Peyer's patch (tissue), 4 donors: ENCODE data around the gene NBPF4. TPM values are rescaled to one million over a fixed set of nuclear protein-coding genes. Genes with fewer than 3 reads are reported as not detected.

ENCODE experiments used
- DNase-seq, 3 donors: peaks; one replicate each; pipeline ENCODE4 v3.0.0-alpha.2; 2017 to 2019
- H3K27ac ChIP-seq, 4 donors: fragments of 200-600 bp; sonication (generic); one replicate each; pipeline ENCODE4 v1.5.1; 2016 to 2019
- H3K27me3 ChIP-seq, 2 donors: fragments of 200-600 bp; sonication (generic); one replicate each; pipeline ENCODE4 v1.5.1; 2019
- H3K36me3 ChIP-seq, 3 donors: fragments of 200-600 bp; sonication (generic); one replicate each; pipeline ENCODE4 v1.5.1; 2016 to 2019
- H3K4me1 ChIP-seq, 4 donors: fragments of 200-600 bp; sonication (generic); one replicate each; pipeline ENCODE4 v1.5.1; 2016 to 2019
- H3K4me3 ChIP-seq, 4 donors: fragments of 200-600 bp; sonication (generic); 1 replicate in 3 of 4; 2 replicates in 1 of 4; pipeline ENCODE4 v1.5.1; 2016 to 2019; ENCODE audit warnings: mild to moderate bottlenecking in 1 of 4
- H3K9me3 ChIP-seq, 4 donors: fragments of 200-600 bp; sonication (generic); one replicate each; pipeline ENCODE4 v1.5.1; 2016 to 2019; ENCODE audit warnings: mild to moderate bottlenecking in 1 of 4
- POLR2A ChIP-seq, 2 donors: fragments of 450-650 bp; IDR thresholded peaks; one replicate each; pipeline ENCODE4 v1.5.1; 2017; ENCODE audit warnings: antibody characterized with exemption in 2 of 2, mild to moderate bottlenecking in 2 of 2, moderate library complexity in 2 of 2
- total RNA-seq, 4 donors: library from RNA; depleted of rRNA; stranded (reverse); fragments of >200 nt; gene quantifications; one replicate each; pipeline ENCODE4 v1.1.0, GENCODE V29; 2016
- TF ChIP-seq, protein P1 (sequence below), 6 experiments: fragments of 450-650 bp in 4 of 6; fragments of 200-600 bp in 2 of 6; sonication (generic) in 1 of 6; IDR thresholded peaks; one replicate each; pipeline ENCODE4 v1.5.1; 2017 to 2019; ENCODE audit warnings: antibody characterized with exemption in 6 of 6, mild to moderate bottlenecking in 3 of 6, moderate library complexity in 1 of 6

The NBPF4 gene
- total RNA-seq, 4 donors from 2014 or later: 1.7 to 5.3 (median 3.7) TPM

DNA sequence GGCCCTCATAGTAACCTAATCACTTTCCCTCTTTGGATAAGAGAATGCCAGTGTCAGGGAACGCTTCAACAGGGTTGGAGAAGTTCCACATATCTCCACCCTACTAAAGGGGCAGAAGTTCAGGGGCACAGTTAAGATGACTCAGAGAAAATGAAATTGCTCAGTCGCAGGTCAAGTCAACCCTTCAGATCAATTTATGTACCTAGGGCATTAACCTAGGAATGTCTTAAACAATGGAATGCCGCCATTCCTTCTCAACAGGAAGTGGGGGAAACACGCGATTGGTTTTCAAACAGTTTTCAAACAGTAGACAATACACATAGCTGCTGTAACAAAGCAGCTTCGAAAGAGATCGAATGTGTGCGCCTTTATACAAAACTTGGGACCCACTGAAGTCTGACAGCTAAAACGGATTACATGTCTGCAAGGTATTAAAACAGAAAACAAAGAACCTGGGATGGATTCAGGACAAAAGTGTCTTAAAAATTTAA is 44.6 kb downstream of the NBPF4 start:
- H3K4me1 ChIP-seq: peaks cover 0 to 29% (median 6%) of the 10 kb centered on the region in 4 donors
- H3K4me3 ChIP-seq: peak overlapping the region; percentile 76 to 99 (median 90)
- no peaks in the 10 kb centered on the region for H3K9me3 ChIP-seq
- peak overlapping the region; percentile 88 to 99 (median 96) for H3K27ac ChIP-seq
- no peaks in the 10 kb centered on the region for H3K27me3 ChIP-seq
- peaks cover 0 to 19% (median 0%) of the 10 kb centered on the region in 3 donors for H3K36me3 ChIP-seq
- no peak for TF ChIP-seq POLR2A (IDR thresholded peaks at IDR 0.05)
- TF ChIP-seq, protein P1, sequence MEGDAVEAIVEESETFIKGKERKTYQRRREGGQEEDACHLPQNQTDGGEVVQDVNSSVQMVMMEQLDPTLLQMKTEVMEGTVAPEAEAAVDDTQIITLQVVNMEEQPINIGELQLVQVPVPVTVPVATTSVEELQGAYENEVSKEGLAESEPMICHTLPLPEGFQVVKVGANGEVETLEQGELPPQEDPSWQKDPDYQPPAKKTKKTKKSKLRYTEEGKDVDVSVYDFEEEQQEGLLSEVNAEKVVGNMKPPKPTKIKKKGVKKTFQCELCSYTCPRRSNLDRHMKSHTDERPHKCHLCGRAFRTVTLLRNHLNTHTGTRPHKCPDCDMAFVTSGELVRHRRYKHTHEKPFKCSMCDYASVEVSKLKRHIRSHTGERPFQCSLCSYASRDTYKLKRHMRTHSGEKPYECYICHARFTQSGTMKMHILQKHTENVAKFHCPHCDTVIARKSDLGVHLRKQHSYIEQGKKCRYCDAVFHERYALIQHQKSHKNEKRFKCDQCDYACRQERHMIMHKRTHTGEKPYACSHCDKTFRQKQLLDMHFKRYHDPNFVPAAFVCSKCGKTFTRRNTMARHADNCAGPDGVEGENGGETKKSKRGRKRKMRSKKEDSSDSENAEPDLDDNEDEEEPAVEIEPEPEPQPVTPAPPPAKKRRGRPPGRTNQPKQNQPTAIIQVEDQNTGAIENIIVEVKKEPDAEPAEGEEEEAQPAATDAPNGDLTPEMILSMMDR (IDR thresholded peaks at IDR 0.05): peak in 3 of 6 experiments; percentile 23 to 33 (median 31)
- peak in 1 of 3 donors; percentile 59 for DNase-seq

DNA sequence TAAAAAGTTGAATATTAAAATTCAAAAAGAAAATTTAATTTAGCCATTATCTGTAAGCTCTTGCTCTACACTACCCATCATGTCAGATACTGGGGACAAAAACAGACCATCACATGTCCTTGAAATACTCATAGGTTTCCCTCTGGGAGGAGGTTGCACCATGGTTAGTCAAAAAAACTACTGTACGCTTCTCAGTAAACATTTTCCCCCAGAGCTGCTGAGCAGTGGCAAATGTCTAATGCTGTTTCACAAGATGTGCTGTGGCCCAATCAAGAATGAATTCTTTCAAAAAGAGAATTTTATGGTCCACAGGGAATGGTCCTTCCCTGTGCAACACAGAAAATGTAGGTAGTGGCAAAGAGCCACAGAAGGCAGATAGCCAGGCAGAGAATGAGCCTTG is 49.8 kb downstream of the NBPF4 start:
- TF ChIP-seq, protein P1 (IDR thresholded peaks at IDR 0.05): no peak
- no peak for TF ChIP-seq POLR2A (IDR thresholded peaks at IDR 0.05)
- Histone ChIP-seq H3K9me3 (peaks cover 0 to 5% (median 0%) of the 10 kb centered on the region in 4 donors), H3K4me3 (no peak overlapping the region), H3K36me3 (peaks cover 0 to 32% (median 0%) of the 10 kb centered on the region in 3 donors), H3K27me3 (no peaks in the 10 kb centered on the region), H3K27ac (no peak overlapping the region), H3K4me1 (peaks cover 0 to 19% (median 4%) of the 10 kb centered on the region in 4 donors)
- no peak for DNase-seq

DNA sequence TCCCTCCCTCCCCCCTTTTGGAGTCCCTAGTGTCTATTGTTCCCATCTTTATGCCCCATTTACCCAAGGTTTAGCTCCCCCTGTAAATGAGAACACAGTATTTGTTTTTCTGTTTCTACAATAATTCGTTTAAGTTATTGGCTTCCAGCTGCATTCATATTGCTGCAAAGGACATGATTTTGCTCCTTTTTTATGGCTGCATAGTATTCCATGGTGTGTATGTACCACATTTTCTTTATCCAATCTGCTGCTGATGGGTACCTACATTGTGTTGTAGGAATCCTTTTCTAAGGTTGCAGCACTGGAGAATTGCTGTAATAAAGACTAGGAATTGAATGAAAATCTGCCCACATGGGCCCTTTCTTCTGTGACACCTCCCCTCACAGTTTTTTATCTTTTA is 50.5 kb downstream of the NBPF4 start:
- Histone ChIP-seq H3K9me3 (peaks cover 0 to 5% (median 0%) of the 10 kb centered on the region in 4 donors), H3K4me1 (peaks cover 0 to 13% (median 2%) of the 10 kb centered on the region in 4 donors), H3K4me3 (no peak overlapping the region), H3K27ac (no peak overlapping the region), H3K27me3 (no peaks in the 10 kb centered on the region), H3K36me3 (peaks cover 0 to 32% (median 0%) of the 10 kb centered on the region in 3 donors)
- TF ChIP-seq, protein P1 (IDR thresholded peaks at IDR 0.05): no peak
- no peak for TF ChIP-seq POLR2A (IDR thresholded peaks at IDR 0.05)
- DNase-seq: no peak

DNA sequence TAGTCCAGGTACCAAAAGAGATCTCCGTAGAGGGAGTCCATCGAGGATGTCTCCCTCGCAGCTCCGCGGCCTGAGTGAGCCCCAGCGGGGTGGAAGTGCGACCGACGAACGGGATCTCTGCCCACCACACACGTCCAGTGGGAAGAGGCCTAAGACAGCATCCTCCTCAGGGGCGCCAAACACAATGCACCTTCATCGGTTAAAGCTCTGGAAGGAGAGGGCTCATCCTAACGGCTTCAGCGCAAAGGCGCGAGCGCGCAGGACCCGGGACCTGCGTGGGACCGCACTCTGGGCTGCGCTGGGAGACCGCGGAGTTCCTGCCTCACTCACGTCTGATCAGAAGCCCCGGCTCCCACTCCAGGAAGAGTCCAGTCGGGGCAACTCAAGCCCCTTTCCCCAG is 51.3 kb downstream of the NBPF4 start:
- TF ChIP-seq POLR2A (IDR thresholded peaks at IDR 0.05): no peak
- TF ChIP-seq, protein P1 (IDR thresholded peaks at IDR 0.05): no peak
- Histone ChIP-seq H3K27me3 (no peaks in the 10 kb centered on the region), H3K9me3 (peaks cover 0 to 5% (median 0%) of the 10 kb centered on the region in 4 donors), H3K36me3 (peaks cover 0 to 32% (median 0%) of the 10 kb centered on the region in 3 donors), H3K27ac (no peak overlapping the region), H3K4me3 (no peak overlapping the region), H3K4me1 (peaks cover 0 to 6% (median 0%) of the 10 kb centered on the region in 4 donors)
- DNase-seq: no peak

DNA sequence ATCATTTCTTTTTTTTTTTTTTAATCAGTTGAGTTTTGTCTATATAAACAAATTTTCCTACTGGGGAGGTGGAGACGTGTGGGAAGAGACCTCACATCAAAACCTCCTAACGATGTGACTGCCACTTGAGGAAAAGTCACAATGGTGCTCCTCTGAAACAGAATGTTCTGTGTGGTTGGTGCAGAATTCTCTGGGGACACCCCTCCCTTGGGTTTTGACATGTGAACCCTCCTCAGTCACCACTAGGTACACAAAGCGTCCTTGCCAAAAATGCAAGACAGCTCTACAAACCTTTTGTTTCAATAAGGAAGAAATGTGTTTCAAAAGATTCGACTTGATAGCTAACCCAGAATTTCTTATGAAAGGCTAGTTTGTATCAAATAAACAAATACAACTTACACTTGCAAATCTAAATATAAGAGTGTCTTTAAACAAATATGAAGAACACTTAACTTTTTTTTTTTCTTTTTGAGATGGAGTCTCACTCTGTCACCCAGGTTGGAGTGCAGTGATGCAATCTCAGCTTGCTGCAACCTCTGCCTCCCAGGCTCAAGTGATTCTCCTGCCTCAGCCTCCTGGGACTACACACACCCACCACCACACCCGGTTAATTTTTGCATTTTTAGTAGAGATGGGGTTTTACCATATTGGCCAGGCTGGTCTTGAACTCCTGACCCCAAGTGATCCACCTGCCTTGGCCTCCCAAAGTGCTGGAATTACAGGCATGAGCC is 53.0 kb downstream of the NBPF4 start:
- H3K27me3 ChIP-seq: no peaks in the 10 kb centered on the region
- no peaks in the 10 kb centered on the region for H3K4me1 ChIP-seq
- H3K27ac ChIP-seq: no peak overlapping the region
- peaks cover 0 to 5% (median 0%) of the 10 kb centered on the region in 4 donors for H3K9me3 ChIP-seq
- TF ChIP-seq POLR2A (IDR thresholded peaks at IDR 0.05): no peak
- TF ChIP-seq, protein P1 (IDR thresholded peaks at IDR 0.05): no peak
- H3K4me3 ChIP-seq: no peak overlapping the region
- DNase-seq: peak in 1 of 3 donors; percentile 20
- peaks cover 0 to 28% (median 0%) of the 10 kb centered on the region in 3 donors for H3K36me3 ChIP-seq
